Measurements from ENCODE around the gene SVOPL. TPM values are rescaled to one million over a fixed set of nuclear protein-coding genes. Genes with fewer than 3 reads are reported as not detected.

SVOPL gene
- 1 to 10 TPM in 1 of 4 donors, under 1 TPM in 1, not detected in 2; 0.28 to 1.5 TPM for total RNA-seq

GRCh38 chr7:138700857-138701536, at the start of gene SVOPL:
Gene SVOPL, minus strand, starts transcription at chr7:138701362. Its CDS starts 22,317 bp downstream, at chr7:138679045.
- no peaks in the 10 kb centered on the region for H3K36me3 ChIP-seq
- TF ChIP-seq POLR2A (IDR thresholded peaks at IDR 0.05) = no peak
- TF ChIP-seq CTCF (IDR thresholded peaks at IDR 0.05) = no peak
- H3K4me3 ChIP-seq = no peak within 1 kb of the TSS
- no peaks in the 10 kb centered on the region for H3K4me1 ChIP-seq
- no peak for DNase-seq
- H3K9me3 ChIP-seq = no peaks in the 10 kb centered on the region
- H3K27me3 ChIP-seq = no peaks in the 10 kb centered on the region
- no peak within 1 kb of the TSS for H3K27ac ChIP-seq
- intact Hi-C loops (cut with DNase I; ENCODE audit: low total_unique reads) = no loop called here

- H3K36me3 ChIP-seq = no peaks in the 10 kb centered on the region
- no peak for DNase-seq
- no peaks in the 10 kb centered on the region for H3K9me3 ChIP-seq
- intact Hi-C loops (cut with DNase I; ENCODE audit: low total_unique reads) = no loop called here
- H3K4me3 ChIP-seq = no peak overlapping the region
- TF ChIP-seq CTCF (IDR thresholded peaks at IDR 0.05) (no peak), POLR2A (IDR thresholded peaks at IDR 0.05) (no peak)
- H3K27ac ChIP-seq = no peak overlapping the region
- no peaks in the 10 kb centered on the region for H3K27me3 ChIP-seq
- no peaks in the 10 kb centered on the region for H3K4me1 ChIP-seq
Observed at GRCh38 chr7:138750473-138750872, 49.3 kb upstream of the SVOPL start.

GRCh38 chr7:138749960-138750359, 48.8 kb upstream of the SVOPL start:
- no peak for DNase-seq
- Histone ChIP-seq H3K36me3 (no peaks in the 10 kb centered on the region), H3K9me3 (no peaks in the 10 kb centered on the region), H3K27ac (no peak overlapping the region), H3K4me3 (no peak overlapping the region), H3K27me3 (no peaks in the 10 kb centered on the region), H3K4me1 (no peaks in the 10 kb centered on the region)
- no peak for TF ChIP-seq POLR2A (IDR thresholded peaks at IDR 0.05)
- no peak for TF ChIP-seq CTCF (IDR thresholded peaks at IDR 0.05)
- intact Hi-C loops (cut with DNase I; ENCODE audit: low total_unique reads) = no loop called here

GRCh38 chr7:138748666-138749065, 47.5 kb upstream of the SVOPL start:
- Histone ChIP-seq H3K27me3 (no peaks in the 10 kb centered on the region), H3K27ac (no peak overlapping the region), H3K4me1 (no peaks in the 10 kb centered on the region), H3K9me3 (no peaks in the 10 kb centered on the region), H3K36me3 (no peaks in the 10 kb centered on the region), H3K4me3 (no peak overlapping the region)
- DNase-seq = no peak
- TF ChIP-seq CTCF (IDR thresholded peaks at IDR 0.05) (no peak), POLR2A (IDR thresholded peaks at IDR 0.05) (no peak)
- intact Hi-C loops (cut with DNase I; ENCODE audit: low total_unique reads) = no loop called here

GRCh38 chr7:138746073-138746472, 44.9 kb upstream of the SVOPL start:
- H3K27me3 ChIP-seq = no peaks in the 10 kb centered on the region
- H3K36me3 ChIP-seq = no peaks in the 10 kb centered on the region
- no peak overlapping the region for H3K27ac ChIP-seq
- H3K9me3 ChIP-seq = no peaks in the 10 kb centered on the region
- intact Hi-C loops (cut with DNase I; ENCODE audit: low total_unique reads) = no loop called here
- DNase-seq = no peak
- no peak for TF ChIP-seq POLR2A (IDR thresholded peaks at IDR 0.05)
- no peak for TF ChIP-seq CTCF (IDR thresholded peaks at IDR 0.05)
- H3K4me1 ChIP-seq = no peaks in the 10 kb centered on the region
- H3K4me3 ChIP-seq = no peak overlapping the region

Data from uterus (tissue), 4 donors.